ENCODE results near the gene ID1. TPM values are rescaled to one million over a fixed set of nuclear protein-coding genes. Genes with fewer than 3 reads are reported as not detected.
"Not testable (repeated sequence)": the region's sequence is repeated elsewhere in the genome, so short reads cannot be mapped to it uniquely, and the experiment has no call there.

The ID1 gene
- total RNA-seq, 1 donor from 2014 or later, result 98.9 TPM

DNA sequence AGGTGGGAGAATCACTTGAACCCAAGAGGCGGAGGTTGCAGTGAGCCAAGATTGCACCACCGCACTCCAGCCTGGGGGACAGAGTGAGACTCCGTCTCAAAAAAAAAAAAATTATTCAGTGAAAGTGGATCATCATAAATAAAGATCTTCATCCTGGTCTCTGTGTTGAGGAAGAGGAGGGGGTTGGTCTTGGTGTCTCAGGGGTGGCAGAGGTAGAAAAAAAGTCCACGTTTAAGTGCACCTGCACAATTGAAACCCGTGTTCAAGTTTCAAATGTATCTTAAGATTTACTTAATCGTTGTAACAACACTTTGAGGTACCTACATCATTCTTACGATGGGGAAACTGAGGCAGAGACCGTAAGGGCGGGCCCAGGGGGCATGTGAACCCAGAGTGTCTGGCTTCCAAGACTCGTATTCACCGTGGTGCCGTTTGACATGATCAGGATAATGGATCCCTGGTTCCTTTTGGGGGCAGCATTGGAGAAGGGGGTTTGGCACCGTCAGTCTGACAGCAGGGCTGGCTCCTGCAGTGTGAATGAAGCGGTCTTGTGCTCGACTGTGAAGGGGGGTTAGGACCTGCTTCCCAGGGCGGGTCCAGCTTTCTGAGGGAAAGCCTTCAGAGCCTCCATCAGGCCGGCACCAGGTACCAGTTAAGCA is 32.9 kb upstream of the ID1 start:
- intact Hi-C loops (cut with DNase I), result loop anchor here (2.0 to 5.0 kb wide), 3 partner anchors 15 to 150 kb away; partner anchors contain the start of genes BCL2L1 and ID1
- ATAC-seq, result peak; percentile 17
- DNase-seq (ENCODE audit: missing footprints), result no peak

DNA sequence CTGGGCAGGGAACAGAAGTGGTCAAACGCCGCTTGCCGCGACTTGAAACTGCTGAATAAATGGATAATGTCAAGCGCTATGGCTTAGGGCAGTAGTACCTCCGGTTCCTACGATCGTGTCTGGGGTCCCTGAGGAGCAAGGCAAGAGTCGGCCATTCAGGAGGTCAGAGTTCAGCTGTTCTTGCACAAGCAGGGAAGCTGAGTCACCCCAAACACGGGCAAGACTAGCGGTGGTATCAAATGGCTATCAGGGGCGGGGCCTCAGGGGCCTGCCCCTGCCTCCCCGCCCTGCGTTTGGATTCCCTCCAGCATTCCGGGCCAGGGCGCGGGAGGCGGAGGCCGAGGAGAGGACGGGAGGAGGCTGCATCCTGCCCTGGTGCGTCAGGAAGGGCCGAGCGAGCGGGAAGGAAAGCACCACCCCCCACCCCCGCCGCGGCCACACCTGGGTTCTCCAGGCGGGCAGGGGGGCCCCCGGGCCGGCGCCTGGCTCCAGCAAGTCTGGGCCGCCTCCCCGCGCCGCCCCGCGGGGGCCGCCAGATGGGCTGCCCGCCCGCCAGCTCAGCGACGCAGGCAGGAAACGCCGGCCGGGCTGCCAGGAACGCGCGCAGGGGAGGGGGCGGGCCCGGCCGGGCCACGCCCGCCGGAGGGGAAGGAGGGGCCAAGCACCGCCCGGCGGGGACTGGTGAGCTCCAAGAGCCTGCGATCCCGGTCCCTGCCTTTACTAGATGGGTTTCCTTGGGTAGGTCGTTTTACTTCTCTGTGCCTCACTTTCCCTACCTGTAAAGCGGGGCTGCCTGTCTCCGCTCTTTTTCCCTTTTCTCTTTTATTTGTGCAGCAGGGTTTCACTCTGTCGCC is 32.2 kb upstream of the ID1 start:
- ATAC-seq, result peak; percentile 89
- intact Hi-C loops (cut with DNase I), result loop anchor here (2.0 to 5.0 kb wide), 3 partner anchors 14 to 149 kb away; partner anchors contain the start of genes BCL2L1 and ID1
- peak; percentile 95 for DNase-seq (ENCODE audit: missing footprints)

DNA sequence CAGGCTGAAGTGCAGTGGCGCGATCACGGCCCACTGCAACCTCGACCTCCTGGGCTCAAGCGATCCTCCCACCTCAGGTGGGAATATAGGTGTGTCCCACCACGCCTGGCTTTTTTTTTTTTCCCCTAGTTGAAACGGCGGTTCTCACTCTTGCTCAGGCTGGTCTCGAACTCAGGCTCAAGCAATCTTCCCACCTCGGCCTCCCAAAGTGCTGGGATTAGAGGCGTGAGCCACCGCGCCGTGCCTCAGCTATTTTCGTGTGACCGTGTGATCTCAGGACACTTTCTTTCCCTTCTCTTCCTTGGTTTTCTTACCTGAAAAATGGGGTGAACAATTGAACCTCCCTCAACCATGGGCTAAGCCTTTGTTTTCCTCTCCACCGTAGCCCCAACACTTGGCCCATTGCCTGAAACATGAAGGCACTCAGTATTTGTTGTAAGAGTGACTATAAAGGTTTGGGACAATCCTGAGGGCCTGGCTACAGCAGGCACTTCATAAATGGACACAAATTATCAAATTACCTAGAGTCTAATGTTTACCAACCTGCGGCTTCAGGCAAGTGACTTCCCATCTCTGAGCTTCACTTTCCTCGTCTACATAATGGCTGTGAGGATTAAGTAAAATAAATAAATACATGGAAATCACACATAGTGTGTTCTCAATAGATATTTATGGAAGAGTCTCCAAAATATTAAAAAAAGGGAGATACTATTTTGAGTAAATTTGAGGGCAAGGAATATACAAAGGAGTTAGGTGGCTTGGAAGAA is 31.4 kb upstream of the ID1 start:
- intact Hi-C loops (cut with DNase I), result loop anchor here (2.0 to 5.0 kb wide), 3 partner anchors 13 to 149 kb away; partner anchors contain the start of genes BCL2L1 and ID1
- no peak for ATAC-seq
- DNase-seq (ENCODE audit: missing footprints), result no peak

DNA sequence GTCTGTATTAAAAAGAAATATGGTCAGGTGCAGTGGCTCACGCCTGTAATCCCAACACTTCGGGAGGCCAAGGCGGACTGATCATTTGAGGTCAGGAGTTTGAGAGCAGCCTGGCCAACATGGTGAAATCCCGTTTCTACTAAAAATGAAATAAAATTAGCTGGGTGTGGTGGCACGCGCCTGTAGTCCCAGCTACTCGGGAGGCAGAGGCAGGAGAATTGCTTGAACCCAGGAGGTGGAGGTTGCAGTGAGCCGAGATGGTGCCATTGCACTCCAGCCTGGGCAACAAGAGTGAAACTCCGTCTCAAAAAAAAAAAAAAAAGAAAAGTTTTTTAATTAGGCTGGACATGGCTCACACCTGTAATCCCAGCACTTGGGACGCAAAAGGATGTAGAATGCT is 30.1 kb upstream of the ID1 start:
- ATAC-seq; DNase-seq (ENCODE audit: missing footprints): not testable (repeated sequence)
- intact Hi-C loops (cut with DNase I), result loop anchor here (5.0 kb wide), 1 partner anchor 147 kb away; the partner anchor contains the start of gene BCL2L1

DNA sequence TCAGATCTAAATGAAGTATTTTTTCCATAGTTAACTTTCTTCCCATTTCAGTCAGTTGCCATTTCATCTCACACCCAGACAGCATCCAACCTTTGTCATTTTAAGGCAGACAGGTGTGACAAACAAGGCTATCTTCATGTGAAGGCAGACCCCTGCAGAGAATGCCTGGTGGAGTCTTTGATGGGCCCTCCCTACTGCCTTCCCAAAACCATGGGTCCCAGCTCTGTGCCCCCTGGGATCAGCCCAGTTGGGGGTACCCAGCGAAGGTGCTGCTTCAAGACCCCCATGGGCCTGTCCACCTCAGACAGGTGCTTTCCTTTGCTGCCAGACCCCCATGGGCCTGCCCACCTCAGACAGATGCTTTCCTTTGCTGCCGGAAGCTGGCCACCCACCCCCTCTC is 28.3 kb upstream of the ID1 start:
- no peak for DNase-seq (ENCODE audit: missing footprints)
- intact Hi-C loops (cut with DNase I), result no loop called here
- no peak for ATAC-seq

DNA sequence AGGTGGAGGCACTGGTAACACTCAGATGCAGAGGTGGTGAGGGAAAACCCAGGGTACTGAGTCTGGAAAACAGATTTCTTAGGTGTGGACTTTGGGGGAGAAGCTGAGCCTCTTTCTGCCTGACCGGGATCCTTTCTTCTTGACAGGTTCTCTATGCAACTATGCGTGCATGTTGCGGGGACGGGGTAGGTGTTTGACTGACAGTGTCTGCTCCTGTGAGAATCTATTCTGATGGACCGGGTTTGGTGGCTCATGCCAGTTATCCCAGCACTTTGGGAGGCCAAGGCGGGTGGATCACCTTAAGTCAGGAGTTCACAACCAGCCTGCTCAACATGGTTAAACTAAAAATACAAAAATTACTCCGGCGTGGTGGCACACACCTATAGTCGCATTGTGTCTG is 27.9 kb upstream of the ID1 start:
- intact Hi-C loops (cut with DNase I), result no loop called here
- DNase-seq (ENCODE audit: missing footprints), result no peak
- no peak for ATAC-seq

DNA sequence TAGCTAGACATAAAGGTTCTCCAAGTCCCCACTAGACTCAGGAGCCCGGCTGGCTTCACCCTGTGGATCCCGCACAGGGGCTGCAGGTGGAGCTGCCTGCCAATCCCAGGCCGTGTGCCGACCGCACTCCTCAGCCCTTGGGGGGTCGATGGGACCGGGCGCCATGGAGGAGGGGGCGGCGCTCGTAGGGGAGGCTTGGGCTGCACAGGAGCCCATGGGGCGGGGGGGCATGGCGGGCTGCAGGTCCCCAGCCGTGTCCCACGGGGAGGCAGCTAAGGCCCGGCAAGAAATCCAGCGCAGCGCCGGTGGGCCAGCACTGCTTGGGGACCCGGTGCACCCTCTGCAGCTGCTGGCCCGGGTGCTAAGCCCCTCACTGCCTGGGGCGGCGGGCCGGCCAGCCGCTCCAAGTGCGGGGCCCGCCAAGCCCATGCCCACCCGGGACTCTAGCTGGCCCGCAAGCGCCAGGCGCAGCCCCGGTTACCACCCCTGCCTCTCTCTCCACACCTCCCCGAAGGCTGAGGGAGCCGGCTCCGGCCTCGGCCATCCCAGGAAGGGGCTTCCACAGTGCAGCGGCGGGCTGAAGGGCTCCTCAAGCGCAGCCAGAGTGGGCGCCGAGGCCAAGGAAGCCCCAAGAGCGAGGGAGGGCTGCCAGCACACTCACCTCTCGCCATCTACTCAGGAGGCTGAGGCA is 26.5 kb upstream of the ID1 start:
- ATAC-seq, result no peak
- DNase-seq (ENCODE audit: missing footprints), result no peak
- intact Hi-C loops (cut with DNase I), result no loop called here

DNA sequence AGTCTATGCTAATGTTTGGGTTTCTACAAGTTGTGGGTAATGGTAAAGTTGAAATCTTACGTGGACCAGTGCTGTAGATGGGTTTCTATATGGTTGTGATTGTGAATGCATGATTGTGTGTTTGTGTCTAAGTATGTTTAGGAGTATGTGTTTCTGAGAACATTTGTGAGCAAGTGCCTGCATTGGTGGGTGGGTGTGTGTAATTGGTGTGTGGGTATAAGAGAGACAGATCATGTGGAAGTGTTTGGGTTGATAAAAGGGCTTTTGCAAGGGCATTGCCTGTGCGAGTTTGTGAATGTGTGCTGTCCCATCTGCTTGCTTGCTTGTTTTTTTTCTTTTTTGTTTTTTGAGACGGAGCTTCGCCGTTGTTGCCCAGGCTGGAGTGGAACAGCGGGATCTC is 25.8 kb upstream of the ID1 start:
- intact Hi-C loops (cut with DNase I), result no loop called here
- no peak for ATAC-seq
- DNase-seq (ENCODE audit: missing footprints), result no peak

DNA sequence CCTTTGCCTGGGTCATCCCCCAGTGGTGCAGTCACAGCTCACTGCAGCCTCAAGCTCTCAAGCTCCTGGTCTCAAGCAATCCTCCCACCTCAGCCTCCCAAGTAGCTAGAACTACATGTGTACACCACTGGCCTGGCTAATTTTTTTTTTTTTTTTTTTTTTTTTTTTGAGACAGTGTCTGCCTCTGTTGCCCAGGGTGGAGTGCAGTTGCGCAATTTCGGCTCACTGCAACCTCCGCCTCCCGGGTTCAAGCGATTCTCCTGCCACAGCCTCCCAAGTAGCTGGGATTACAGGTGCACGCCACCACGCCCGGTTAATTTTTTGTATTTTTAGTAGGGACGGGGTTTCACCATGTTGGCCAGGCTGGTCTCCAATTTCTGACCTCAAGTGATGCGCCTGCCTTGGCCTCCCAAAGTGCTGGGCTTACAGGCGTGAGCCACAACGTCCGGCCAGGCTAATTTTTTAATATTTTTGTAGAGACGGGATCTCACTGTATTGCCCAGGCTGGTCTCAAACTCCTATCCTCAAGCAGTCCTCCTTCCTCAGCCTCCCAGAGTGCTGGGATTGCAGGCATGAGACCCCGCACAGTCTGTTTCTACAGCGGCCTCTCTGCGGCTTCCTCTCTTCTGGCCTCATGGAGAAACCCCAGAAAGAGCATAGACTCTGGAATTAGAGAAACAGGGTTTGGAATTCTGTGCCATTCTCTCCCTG is 25.0 kb upstream of the ID1 start:
- intact Hi-C loops (cut with DNase I); DNase-seq (ENCODE audit: missing footprints); ATAC-seq: not testable (repeated sequence)

DNA sequence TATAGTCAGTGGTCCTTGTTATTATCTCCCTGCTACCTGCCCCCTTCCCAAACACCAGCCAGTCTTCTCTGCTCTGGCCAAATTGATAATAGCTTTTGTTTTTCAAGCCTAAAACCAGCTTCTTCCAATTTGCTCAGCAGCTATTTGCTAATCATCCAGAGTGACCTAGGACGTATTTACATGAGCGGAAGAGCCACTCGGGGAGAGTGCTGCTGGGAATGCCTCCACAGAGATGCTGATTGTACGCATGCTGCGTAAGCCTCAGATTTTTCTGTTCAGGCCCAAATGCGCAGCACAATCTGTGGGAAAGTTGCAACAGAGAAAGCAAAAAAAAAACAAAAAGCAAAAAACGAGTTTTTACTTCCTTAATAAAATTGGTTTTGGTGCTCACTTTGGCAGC is 24.4 kb upstream of the ID1 start:
- intact Hi-C loops (cut with DNase I), result no loop called here
- no peak for DNase-seq (ENCODE audit: missing footprints)
- no peak for ATAC-seq

DNA sequence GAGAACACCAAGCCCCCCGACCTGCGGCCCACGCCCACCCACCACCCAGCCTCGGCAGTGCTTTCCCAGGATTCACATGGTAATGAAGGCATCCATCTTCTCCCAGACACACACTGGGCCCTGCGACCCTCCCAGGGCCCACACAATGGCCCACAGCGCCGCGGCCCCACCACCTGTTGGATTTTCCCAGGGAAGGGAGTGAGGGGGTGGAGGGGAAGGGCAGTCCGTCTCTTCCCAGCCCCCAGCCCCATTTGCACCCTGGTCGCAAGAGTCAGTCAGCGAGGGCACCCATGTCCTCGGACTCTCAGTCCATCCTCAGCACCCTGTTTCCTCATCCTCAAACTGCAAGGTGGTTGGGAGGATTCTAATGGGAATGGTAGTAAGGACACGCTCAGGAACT is 23.7 kb upstream of the ID1 start:
- intact Hi-C loops (cut with DNase I), result no loop called here
- DNase-seq (ENCODE audit: missing footprints), result no peak
- no peak for ATAC-seq

DNA sequence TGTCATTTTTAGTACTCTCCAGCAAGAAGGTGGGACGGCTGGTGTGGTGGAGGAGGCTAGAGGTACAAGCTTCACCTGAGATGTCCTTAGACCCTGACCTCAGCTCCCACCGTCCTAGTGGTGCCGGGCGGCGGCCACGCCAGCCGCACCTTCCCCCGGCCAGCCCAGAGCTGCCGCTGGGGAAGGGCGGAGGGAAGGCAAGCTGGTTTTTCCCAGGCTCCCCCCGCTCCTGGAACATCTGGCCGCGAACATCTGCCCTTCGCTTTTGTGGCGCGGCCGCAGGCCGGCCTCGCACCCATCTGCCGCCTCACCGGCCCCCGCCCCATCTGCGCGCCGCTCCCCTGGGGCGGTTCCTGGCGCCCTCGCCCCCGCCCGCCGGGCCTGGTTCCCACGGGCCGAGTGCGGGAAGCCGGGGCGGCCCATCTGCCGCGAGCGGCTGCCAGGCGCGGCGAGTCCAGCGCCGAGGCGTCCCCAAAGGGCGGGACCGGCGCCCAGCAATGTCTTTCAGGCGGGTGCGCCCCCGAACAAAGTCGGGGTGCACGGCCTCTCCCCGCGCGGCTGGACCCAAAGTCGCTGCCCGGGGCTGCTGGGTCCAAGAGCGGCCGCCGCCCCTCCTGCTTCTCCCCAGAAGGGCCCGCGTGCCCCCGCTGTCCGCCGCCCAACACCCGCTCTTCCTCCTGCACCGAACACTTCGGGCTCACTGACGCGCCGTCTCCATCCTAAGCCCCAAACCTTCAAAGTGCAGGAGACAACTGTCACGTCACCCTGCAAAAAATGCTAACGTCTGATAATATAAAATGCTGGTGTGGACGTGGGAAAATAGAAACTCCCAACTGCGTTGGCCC is 17.3 kb upstream of the ID1 start:
- intact Hi-C loops (cut with DNase I), result loop anchor here (2.0 kb wide), 1 partner anchor 15 kb away; no protein-coding TSS in a partner anchor

DNA sequence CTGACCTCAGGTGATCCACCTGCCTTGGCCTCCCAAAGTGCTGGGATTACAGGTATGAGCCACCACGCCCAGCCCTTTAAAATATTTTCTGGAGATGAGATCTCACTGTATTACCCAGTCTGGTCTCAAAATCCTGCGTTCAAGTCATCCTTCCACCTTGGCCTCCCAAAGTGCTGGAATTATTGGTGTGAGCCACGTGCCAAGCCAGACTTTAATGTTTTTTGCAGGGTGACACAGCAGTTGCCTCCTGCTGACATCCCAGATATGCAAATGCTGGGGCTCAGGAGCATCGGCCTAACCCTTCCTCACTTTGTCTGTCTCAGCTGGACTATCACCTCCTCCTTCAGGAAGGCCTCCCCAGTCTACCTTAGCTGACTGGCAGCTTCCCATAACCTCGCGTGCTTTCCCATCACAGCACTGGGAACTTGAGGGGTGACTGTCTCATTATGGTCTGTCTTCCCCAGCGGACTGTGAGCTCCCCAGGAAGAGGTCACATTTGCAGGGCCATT is 14.3 kb upstream of the ID1 start:
- intact Hi-C loops (cut with DNase I), result no loop called here
- DNase-seq (ENCODE audit: missing footprints), result no peak
- no peak for ATAC-seq

More for the DNA sequence above, 17.3 kb upstream of the ID1 start:
- DNase-seq (ENCODE audit: missing footprints) (no peak), ATAC-seq (peak; percentile 87)

DNA sequence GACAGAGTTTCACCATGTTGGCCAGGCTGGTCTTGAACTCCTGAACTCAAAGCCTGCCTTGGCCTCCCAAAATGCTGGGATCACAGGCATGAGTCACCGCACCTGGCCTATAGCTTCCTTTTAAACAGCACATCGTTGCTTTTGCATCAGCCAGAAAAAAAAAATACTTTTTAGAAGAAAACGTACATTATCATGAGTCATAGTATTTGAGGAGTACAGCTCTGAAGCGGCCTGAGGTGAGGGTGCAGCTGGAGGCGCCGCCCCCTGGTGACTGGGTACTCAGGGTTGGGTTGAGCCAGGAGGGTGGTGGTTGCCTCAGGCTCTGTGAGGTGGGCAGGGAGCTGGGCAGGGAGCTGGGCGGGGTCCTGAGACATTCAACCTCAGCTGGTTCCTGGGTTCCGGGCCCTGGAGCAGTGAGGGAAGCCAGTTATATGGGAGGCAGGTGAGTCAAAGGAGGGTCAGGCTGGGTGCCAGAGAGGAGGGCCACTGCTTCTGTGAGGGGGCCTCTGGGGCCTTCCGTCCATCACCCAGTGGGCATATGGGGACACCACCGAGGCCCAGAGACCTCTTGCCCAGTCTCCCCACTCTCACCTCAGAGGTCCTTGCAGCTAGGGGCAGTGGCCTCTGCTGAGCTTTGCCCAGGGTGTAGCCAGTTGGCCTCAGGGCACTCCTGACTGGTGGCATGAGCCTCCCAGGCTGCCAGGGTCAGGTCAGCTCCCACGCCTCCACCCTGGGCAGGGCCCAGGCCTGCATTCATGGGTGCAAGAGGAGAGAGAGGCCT is 11.7 kb upstream of the ID1 start:
- ATAC-seq, result no peak
- DNase-seq (ENCODE audit: missing footprints), result no peak
- intact Hi-C loops (cut with DNase I), result loop anchor here (2.0 kb wide), 1 partner anchor 15 kb away; no protein-coding TSS in a partner anchor

DNA sequence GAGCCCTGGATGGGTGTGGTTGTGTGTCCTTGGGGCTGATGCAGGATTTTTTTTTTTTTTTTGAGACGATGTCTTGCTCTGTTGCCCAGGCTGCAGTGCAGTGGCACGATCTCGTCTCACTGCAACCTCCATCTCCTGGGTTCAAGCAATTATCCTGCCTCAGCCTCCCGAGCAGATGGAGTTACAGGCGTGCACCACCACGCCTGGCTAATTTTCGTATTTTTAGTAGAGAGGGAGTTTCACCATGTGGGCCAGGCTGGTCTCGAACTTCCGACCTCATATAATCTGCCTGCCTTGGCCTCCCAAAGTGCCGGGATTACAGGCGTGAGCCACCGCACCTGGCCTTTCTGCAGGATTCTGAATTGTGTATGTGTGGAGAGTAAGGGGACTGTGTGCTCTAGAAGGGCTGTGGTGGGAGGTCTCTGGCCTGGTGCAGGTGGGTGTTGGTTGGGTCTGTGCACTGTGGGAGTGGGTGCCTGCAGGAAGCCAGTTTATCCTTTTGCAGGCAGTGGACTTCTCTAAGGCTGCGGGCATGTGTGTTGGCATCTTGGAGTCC is 11.0 kb upstream of the ID1 start:
- DNase-seq (ENCODE audit: missing footprints), result no peak
- intact Hi-C loops (cut with DNase I), result loop anchor here (2.0 kb wide), 1 partner anchor 15 kb away; no protein-coding TSS in a partner anchor

More for the DNA sequence above, 11.0 kb upstream of the ID1 start:
- no peak for ATAC-seq

All from Right ventricle myocardium inferior (tissue), 1 donor.